Activated T-cell treated with anti-CD3 and anti-CD28 coated beads, Interleukin-2, amount 50 U/mL, for 72 hours (primary cell): ENCODE results near the gene CNDP1. TPM values are rescaled to one million over a fixed set of nuclear protein-coding genes. Genes with fewer than 3 reads are reported as not detected.

Experiments
- total RNA-seq, 2 donors: library from RNA; stranded (reverse); gene quantifications; one replicate each; pipeline ENCODE4 v1.2.3, GENCODE V29; 2022

Gene CNDP1
- total RNA-seq, 2 donors from 2014 or later, result 0.16 TPM; not detected in 1

Other genes with a start within 250 kb of the CNDP1 start
- 10 to 100 TPM; 45.1 to 47.8 TPM for gene CYB5A, start 242.5 kb upstream of the CNDP1 start, total RNA-seq
- gene C18orf63, start 218.7 kb upstream of the CNDP1 start, total RNA-seq, result not detected
- gene DIPK1C, start 77.2 kb upstream of the CNDP1 start, total RNA-seq, result not detected
- gene CNDP2, start 38.1 kb upstream of the CNDP1 start, total RNA-seq, result 100 to 1,000 TPM; 211 to 212 TPM
- 10 to 100 TPM; 11.9 to 13.0 TPM for gene ZNF407, start 63.4 kb downstream of the CNDP1 start, total RNA-seq